Measurements from ENCODE around the gene SASH1.
"Not testable (repeated sequence)": the region's sequence is repeated elsewhere in the genome, so short reads cannot be mapped to it uniquely, and the experiment has no call there.

The SASH1 gene

GRCh38 chr6:148365041-148365440, 22.4 kb downstream of the SASH1 start:
- Histone ChIP-seq H3K4me1 (ENCODE audit: control insufficient read depth, insufficient read depth, low read length) (peaks cover 10% of the 10 kb centered on the region), H3K9me3 (ENCODE audit: control insufficient read depth in 2 of 2, low read length in 2 of 2) (no peaks in the 10 kb centered on the region), H3K27me3 (ENCODE audit: control insufficient read depth in 1 of 2, insufficient read depth in 2 of 2, low read length in 2 of 2) (no peaks in the 10 kb centered on the region), H3K36me3 (ENCODE audit: control insufficient read depth in 2 of 2, insufficient read depth in 2 of 2, low read length in 2 of 2) (no peaks in the 10 kb centered on the region), H3K9ac (ENCODE audit: low read length in 2 of 2) (no peak overlapping the region), H3K4me3 (ENCODE audit: low read length in 2 of 2) (no peak overlapping the region), H3K27ac (ENCODE audit: low read length) (no peak overlapping the region)

GRCh38 chr6:148367411-148368024, 24.9 kb downstream of the SASH1 start:
- Histone ChIP-seq H3K36me3 (ENCODE audit: control insufficient read depth in 2 of 2, insufficient read depth in 2 of 2, low read length in 2 of 2) (no peaks in the 10 kb centered on the region), H3K4me1 (ENCODE audit: control insufficient read depth, insufficient read depth, low read length) (peaks cover 13% of the 10 kb centered on the region), H3K9me3 (ENCODE audit: control insufficient read depth in 2 of 2, low read length in 2 of 2) (no peaks in the 10 kb centered on the region), H3K27ac (ENCODE audit: low read length) (no peak overlapping the region), H3K9ac (ENCODE audit: low read length in 2 of 2) (no peak overlapping the region), H3K27me3 (ENCODE audit: control insufficient read depth in 1 of 2, insufficient read depth in 2 of 2, low read length in 2 of 2) (no peaks in the 10 kb centered on the region), H3K4me3 (ENCODE audit: low read length in 2 of 2) (no peak overlapping the region)

GRCh38 chr6:148370176-148370575, 27.5 kb downstream of the SASH1 start:
- no peak overlapping the region for H3K9ac ChIP-seq (ENCODE audit: low read length in 2 of 2)
- H3K36me3 ChIP-seq (ENCODE audit: control insufficient read depth in 2 of 2, insufficient read depth in 2 of 2, low read length in 2 of 2), result no peaks in the 10 kb centered on the region
- peaks cover 13% of the 10 kb centered on the region for H3K4me1 ChIP-seq (ENCODE audit: control insufficient read depth, insufficient read depth, low read length)
- no peak overlapping the region for H3K27ac ChIP-seq (ENCODE audit: low read length)
- no peaks in the 10 kb centered on the region for H3K9me3 ChIP-seq (ENCODE audit: control insufficient read depth in 2 of 2, low read length in 2 of 2)
- H3K27me3 ChIP-seq (ENCODE audit: control insufficient read depth in 1 of 2, insufficient read depth in 2 of 2, low read length in 2 of 2), result no peaks in the 10 kb centered on the region
- H3K4me3 ChIP-seq (ENCODE audit: low read length in 2 of 2), result no peak overlapping the region

- Histone ChIP-seq H3K27me3 (ENCODE audit: control insufficient read depth in 1 of 2, insufficient read depth in 2 of 2, low read length in 2 of 2) (no peaks in the 10 kb centered on the region), H3K4me1 (ENCODE audit: control insufficient read depth, insufficient read depth, low read length) (peaks cover 4% of the 10 kb centered on the region)
Observed at GRCh38 chr6:148374040-148374774, 31.6 kb downstream of the SASH1 start.

GRCh38 chr6:148375401-148375800, 32.8 kb downstream of the SASH1 start:
- Histone ChIP-seq H3K27me3 (ENCODE audit: control insufficient read depth in 1 of 2, insufficient read depth in 2 of 2, low read length in 2 of 2) (no peaks in the 10 kb centered on the region), H3K9me3 (ENCODE audit: control insufficient read depth in 2 of 2, low read length in 2 of 2) (no peaks in the 10 kb centered on the region), H3K4me3 (ENCODE audit: low read length in 2 of 2) (no peak overlapping the region), H3K4me1 (ENCODE audit: control insufficient read depth, insufficient read depth, low read length) (peaks cover 6% of the 10 kb centered on the region), H3K36me3 (ENCODE audit: control insufficient read depth in 2 of 2, insufficient read depth in 2 of 2, low read length in 2 of 2) (no peaks in the 10 kb centered on the region), H3K27ac (ENCODE audit: low read length) (no peak overlapping the region), H3K9ac (ENCODE audit: low read length in 2 of 2) (no peak overlapping the region)

More at GRCh38 chr6:148374040-148374774, 31.6 kb downstream of the SASH1 start:
- Histone ChIP-seq H3K27ac (ENCODE audit: low read length) (no peak overlapping the region), H3K9me3 (ENCODE audit: control insufficient read depth in 2 of 2, low read length in 2 of 2) (no peaks in the 10 kb centered on the region), H3K36me3 (ENCODE audit: control insufficient read depth in 2 of 2, insufficient read depth in 2 of 2, low read length in 2 of 2) (no peaks in the 10 kb centered on the region), H3K4me3 (ENCODE audit: low read length in 2 of 2) (no peak overlapping the region), H3K9ac (ENCODE audit: low read length in 2 of 2) (no peak overlapping the region)

DNA sequence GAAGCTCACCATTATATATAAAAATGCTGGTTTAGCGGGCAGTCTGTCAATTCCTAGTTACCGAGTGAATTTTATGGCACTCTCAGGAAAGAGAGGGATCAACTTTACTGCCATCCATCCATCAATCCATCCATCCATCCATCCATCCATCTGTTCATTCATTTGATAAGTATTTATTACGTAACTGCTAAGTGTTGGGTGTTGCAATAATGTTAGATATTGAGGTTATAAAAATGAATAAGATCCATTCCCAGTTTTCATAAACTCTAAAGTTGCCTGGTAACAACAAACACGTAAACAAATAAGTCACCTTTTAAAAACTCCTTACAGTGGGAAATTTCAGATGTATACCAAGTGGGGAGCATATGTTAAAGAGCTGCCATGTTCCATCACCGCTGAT, 36.8 kb downstream of the SASH1 start:
- peaks cover 6% of the 10 kb centered on the region for H3K4me1 ChIP-seq (ENCODE audit: control insufficient read depth, insufficient read depth, low read length)
- H3K27me3 ChIP-seq (ENCODE audit: control insufficient read depth in 1 of 2, insufficient read depth in 2 of 2, low read length in 2 of 2), result no peaks in the 10 kb centered on the region
- no peak overlapping the region for H3K9ac ChIP-seq (ENCODE audit: low read length in 2 of 2)
- no peaks in the 10 kb centered on the region for H3K9me3 ChIP-seq (ENCODE audit: control insufficient read depth in 2 of 2, low read length in 2 of 2)
- H3K4me3 ChIP-seq (ENCODE audit: low read length in 2 of 2), result no peak overlapping the region
- H3K27ac ChIP-seq (ENCODE audit: low read length), result no peak overlapping the region
- H3K36me3 ChIP-seq (ENCODE audit: control insufficient read depth in 2 of 2, insufficient read depth in 2 of 2, low read length in 2 of 2), result no peaks in the 10 kb centered on the region

GRCh38 chr6:148379966-148380713, 37.5 kb downstream of the SASH1 start:
- H3K9ac ChIP-seq (ENCODE audit: low read length in 2 of 2), result no peak overlapping the region
- H3K4me1 ChIP-seq (ENCODE audit: control insufficient read depth, insufficient read depth, low read length), result peaks cover 6% of the 10 kb centered on the region

DNA sequence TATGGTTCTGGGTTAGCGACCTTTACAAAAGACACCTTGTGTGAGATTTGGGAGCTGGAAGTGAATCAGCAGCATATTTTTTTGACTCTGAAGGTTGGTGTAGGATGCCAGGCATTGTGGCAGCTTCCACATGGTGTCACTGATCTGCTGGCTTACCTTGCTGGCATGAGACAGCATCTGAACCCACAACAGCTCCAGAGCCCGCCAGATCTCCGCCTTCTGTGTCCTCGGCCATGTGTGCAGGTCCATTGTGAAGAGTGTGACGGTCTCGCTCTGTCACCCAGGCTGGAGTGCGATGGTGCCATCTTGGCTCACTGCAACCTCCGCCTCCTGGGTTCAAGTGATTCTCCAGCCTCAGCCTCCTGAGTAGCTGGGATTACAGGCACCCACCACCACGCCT, 39.4 kb downstream of the SASH1 start:
- not testable (repeated sequence) for H3K9me3 ChIP-seq (ENCODE audit: control insufficient read depth in 2 of 2, low read length in 2 of 2); H3K27ac ChIP-seq (ENCODE audit: low read length); H3K36me3 ChIP-seq (ENCODE audit: control insufficient read depth in 2 of 2, insufficient read depth in 2 of 2, low read length in 2 of 2); H3K4me3 ChIP-seq (ENCODE audit: low read length in 2 of 2); H3K4me1 ChIP-seq (ENCODE audit: control insufficient read depth, insufficient read depth, low read length); H3K9ac ChIP-seq (ENCODE audit: low read length in 2 of 2); H3K27me3 ChIP-seq (ENCODE audit: control insufficient read depth in 1 of 2, insufficient read depth in 2 of 2, low read length in 2 of 2)

More at GRCh38 chr6:148379966-148380713, 37.5 kb downstream of the SASH1 start:
- H3K27me3 ChIP-seq (ENCODE audit: control insufficient read depth in 1 of 2, insufficient read depth in 2 of 2, low read length in 2 of 2), result no peaks in the 10 kb centered on the region
- no peaks in the 10 kb centered on the region for H3K36me3 ChIP-seq (ENCODE audit: control insufficient read depth in 2 of 2, insufficient read depth in 2 of 2, low read length in 2 of 2)
- H3K9me3 ChIP-seq (ENCODE audit: control insufficient read depth in 2 of 2, low read length in 2 of 2), result no peaks in the 10 kb centered on the region
- no peak overlapping the region for H3K27ac ChIP-seq (ENCODE audit: low read length)
- no peak overlapping the region for H3K4me3 ChIP-seq (ENCODE audit: low read length in 2 of 2)

DNA sequence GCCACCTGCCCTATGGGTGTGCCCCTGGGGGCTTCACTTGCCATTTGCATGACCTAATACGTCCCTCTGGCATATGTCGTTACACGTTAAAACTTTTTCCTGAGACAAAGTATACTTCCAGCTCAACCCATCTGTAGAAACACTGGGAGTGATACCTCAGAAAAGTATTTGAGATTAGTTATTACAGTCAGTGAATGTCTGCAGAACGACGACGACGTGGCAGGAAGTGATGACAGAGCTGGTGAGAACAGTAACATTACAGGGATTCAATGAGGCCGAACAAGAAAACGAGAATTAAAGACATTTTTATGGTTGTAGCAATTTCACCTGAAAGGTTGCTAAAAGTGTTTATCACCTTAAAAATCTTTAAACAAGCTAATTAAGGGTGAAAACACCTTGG, 40.2 kb downstream of the SASH1 start:
- H3K27ac ChIP-seq (ENCODE audit: low read length), result no peak overlapping the region
- H3K9ac ChIP-seq (ENCODE audit: low read length in 2 of 2), result no peak overlapping the region
- no peaks in the 10 kb centered on the region for H3K36me3 ChIP-seq (ENCODE audit: control insufficient read depth in 2 of 2, insufficient read depth in 2 of 2, low read length in 2 of 2)
- H3K27me3 ChIP-seq (ENCODE audit: control insufficient read depth in 1 of 2, insufficient read depth in 2 of 2, low read length in 2 of 2), result no peaks in the 10 kb centered on the region
- no peaks in the 10 kb centered on the region for H3K9me3 ChIP-seq (ENCODE audit: control insufficient read depth in 2 of 2, low read length in 2 of 2)
- H3K4me1 ChIP-seq (ENCODE audit: control insufficient read depth, insufficient read depth, low read length), result peaks cover 6% of the 10 kb centered on the region
- no peak overlapping the region for H3K4me3 ChIP-seq (ENCODE audit: low read length in 2 of 2)

GRCh38 chr6:148383658-148384368, 41.2 kb downstream of the SASH1 start:
- H3K9ac ChIP-seq (ENCODE audit: low read length in 2 of 2), result no peak overlapping the region
- H3K4me3 ChIP-seq (ENCODE audit: low read length in 2 of 2), result no peak overlapping the region
- no peaks in the 10 kb centered on the region for H3K36me3 ChIP-seq (ENCODE audit: control insufficient read depth in 2 of 2, insufficient read depth in 2 of 2, low read length in 2 of 2)
- no peak overlapping the region for H3K27ac ChIP-seq (ENCODE audit: low read length)
- H3K27me3 ChIP-seq (ENCODE audit: control insufficient read depth in 1 of 2, insufficient read depth in 2 of 2, low read length in 2 of 2), result no peaks in the 10 kb centered on the region
- H3K4me1 ChIP-seq (ENCODE audit: control insufficient read depth, insufficient read depth, low read length), result peaks cover 6% of the 10 kb centered on the region
- no peaks in the 10 kb centered on the region for H3K9me3 ChIP-seq (ENCODE audit: control insufficient read depth in 2 of 2, low read length in 2 of 2)
